Erythroblast (primary cell): ENCODE results near the gene OVOL2.

Experiments
- GATA1 ChIP-seq: IDR thresholded peaks from 2 replicates; pipeline ENCODE4 v1.6.1; 2011; ENCODE audit warnings: low read depth, mild to moderate bottlenecking, control low read depth, low read length, moderate library complexity
- POLR2A ChIP-seq: IDR thresholded peaks from 2 replicates; pipeline ENCODE4 v1.6.1; 2011; ENCODE audit warnings: mild to moderate bottlenecking, low read length

GRCh38 chr20:17998446-17998845, 59.3 kb downstream of the OVOL2 start:
- no peak for TF ChIP-seq POLR2A
- no peak for TF ChIP-seq GATA1
